PC-9 (cell line): ENCODE measurements around the gene FAM47E. TPM values are rescaled to one million over a fixed set of nuclear protein-coding genes. Genes with fewer than 3 reads are reported as not detected.

Experiments
- BruUV-seq: library from RNA; stranded (reverse); fragments of 400-500 nt; replicated peaks from 2 replicates; lab custom pipeline; 2021; lab: Mats Ljungman, UMichigan
- CTCF ChIA-PET: fragments of 300-600 bp; sonication (Branson Sonifier 250); formaldehyde crosslinking; loops from one replicate; lab custom pipeline; 2022; ENCODE audit warnings: antibody characterized with exemption; lab: Charles Lee
- POLR2A ChIA-PET: fragments of 300-600 bp; sonication (Branson Sonifier 250); formaldehyde crosslinking; loops from one replicate; lab custom pipeline; 2022; ENCODE audit warnings: antibody characterized with exemption; ENCODE audit not compliant: unreplicated experiment; lab: Charles Lee
- DNase-seq, 2 experiments: peaks; one replicate each; pipeline versions ENCODE4 v3.0.0 to v3.0.0-alpha.2; 2015 to 2022; ENCODE audit warnings: mixed read lengths in 1 of 2
- H2AFZ ChIP-seq: fragments of 200-600 bp; sonication (generic); 2 replicates; pipeline ENCODE4 v1.8.1; 2017; ENCODE audit warnings: antibody characterized with exemption
- H3F3A ChIP-seq: fragments of 200-600 bp; sonication (generic); 2 replicates; pipeline ENCODE4 v1.8.1; 2017; ENCODE audit warnings: antibody characterized with exemption, mild to moderate bottlenecking, low read depth; ENCODE audit not compliant: insufficient read depth
- H3K27ac ChIP-seq: fragments of 200-600 bp; sonication (generic); 2 replicates; pipeline ENCODE4 v1.6.1; 2016; ENCODE audit warnings: mixed run types
- H3K27me3 ChIP-seq: fragments of 200-600 bp; sonication (generic); 2 replicates; pipeline ENCODE4 v1.6.1; 2016; ENCODE audit warnings: low read depth, mixed run types; ENCODE audit not compliant: insufficient read depth
- H3K36me3 ChIP-seq: fragments of 200-600 bp; sonication (generic); 2 replicates; pipeline ENCODE4 v1.6.1; 2016; ENCODE audit warnings: low read depth, mixed run types
- H3K4me1 ChIP-seq: fragments of 200-600 bp; sonication (generic); replicated peaks from 2 replicates; pipeline ENCODE4 v1.6.1; 2016; ENCODE audit warnings: mixed run types; ENCODE audit not compliant: insufficient read depth
- H3K4me2 ChIP-seq: fragments of 200-600 bp; sonication (generic); 2 replicates; pipeline ENCODE4 v1.6.1; 2017; ENCODE audit warnings: mixed run types
- H3K4me3 ChIP-seq: fragments of 200-600 bp; sonication (generic); 2 replicates; pipeline ENCODE4 v1.6.1; 2016; ENCODE audit warnings: mixed run types
- H3K79me2 ChIP-seq: fragments of 200-600 bp; sonication (generic); 2 replicates; pipeline ENCODE4 v1.6.1; 2017; ENCODE audit warnings: low read depth, mixed run types
- H3K9me2 ChIP-seq: fragments of 200-600 bp; sonication (generic); 2 replicates; pipeline ENCODE4 v1.8.1; 2017; ENCODE audit warnings: mild to moderate bottlenecking; ENCODE audit not compliant: insufficient read depth
- H3K9me3 ChIP-seq: fragments of 200-600 bp; sonication (generic); 2 replicates; pipeline ENCODE4 v1.8.1; 2016; ENCODE audit warnings: low read depth; ENCODE audit not compliant: insufficient read depth
- H4K20me1 ChIP-seq: fragments of 200-600 bp; sonication (generic); 2 replicates; pipeline ENCODE4 v1.8.1; 2017; ENCODE audit not compliant: insufficient read depth
- CTCF ChIP-seq: fragments of 200-600 bp; sonication (generic); conservative IDR thresholded peaks from 2 replicates; pipeline ENCODE4 v1.6.1; 2017; ENCODE audit warnings: mixed run types, antibody characterized with exemption, mild to moderate bottlenecking, moderate library complexity
- EZH2 ChIP-seq: fragments of 200-600 bp; sonication (generic); IDR thresholded peaks from 2 replicates; pipeline ENCODE4 v1.8.0; 2017; ENCODE audit warnings: antibody characterized with exemption, low read depth
- intact Hi-C: fragments of 100-400 bp; cut with micrococcal nuclease; formaldehyde crosslinking; loops from one replicate; pipeline ENCODE4 v1.10.0; 2022; ENCODE audit not compliant: unreplicated experiment
- total RNA-seq: library from RNA; stranded (reverse); gene quantifications from 2 replicates; pipeline ENCODE4 v1.2.3, GENCODE V29; 2021

FAM47E gene
- total RNA-seq, 1 experiment from 2014 or later, result 2.2 TPM

GRCh38 chr4:76205476-76205875 is 46.0 kb upstream of the FAM47E start:
- no peak overlapping the region for H2AFZ ChIP-seq
- H3K36me3 ChIP-seq, result 0 out of 2 replicates have a peak, but pooled peaks cover 7% of the 10 kb centered on the region
- intact Hi-C loops, result no loop called here
- no peaks in the 10 kb centered on the region for H3K9me2 ChIP-seq
- no peaks in the 10 kb centered on the region; the same call in 1 of the 2 replicates for H3F3A ChIP-seq
- ChIA-PET CTCF (no interaction called here), POLR2A (no interaction called here)
- DNase-seq, result no peak
- H3K79me2 ChIP-seq, result peaks cover 75% of the 10 kb centered on the region
- H3K4me1 ChIP-seq, result peaks cover 18% of the 10 kb centered on the region; the same call in 1 of the 2 replicates
- no peaks in the 10 kb centered on the region for H3K27me3 ChIP-seq
- H3K9me3 ChIP-seq, result no peaks in the 10 kb centered on the region
- no peak overlapping the region for H3K4me2 ChIP-seq
- no peaks in the 10 kb centered on the region for H4K20me1 ChIP-seq
- no peak overlapping the region for H3K4me3 ChIP-seq
- no peak overlapping the region for H3K27ac ChIP-seq
- no TSS peak for BruUV-seq
- TF ChIP-seq EZH2 (no peak), CTCF (no peak)

GRCh38 chr4:76206222-76206942 is 45.1 kb upstream of the FAM47E start:
- Histone ChIP-seq H3K4me3 (no peak overlapping the region), H3K27ac (no peak overlapping the region), H3K4me2 (no peak overlapping the region), H3K9me2 (no peaks in the 10 kb centered on the region), H3K27me3 (no peaks in the 10 kb centered on the region), H4K20me1 (no peaks in the 10 kb centered on the region), H3K4me1 (peaks cover 14% of the 10 kb centered on the region), H3F3A (no peaks in the 10 kb centered on the region; the same call in 1 of the 2 replicates), H2AFZ (no peak overlapping the region), H3K9me3 (no peaks in the 10 kb centered on the region), H3K36me3 (0 out of 2 replicates have a peak, but pooled peaks cover 11% of the 10 kb centered on the region), H3K79me2 (peaks cover 75% of the 10 kb centered on the region)
- POLR2A ChIA-PET, result no interaction called here
- CTCF ChIA-PET, result no interaction called here
- intact Hi-C loops, result no loop called here
- TF ChIP-seq CTCF, result no peak
- no peak for TF ChIP-seq EZH2
- no TSS peak for BruUV-seq
- DNase-seq, result no peak

GRCh38 chr4:76207549-76207948 is 44.0 kb upstream of the FAM47E start:
- no peak for DNase-seq
- H2AFZ ChIP-seq, result no peak overlapping the region
- H3K79me2 ChIP-seq, result peaks cover 78% of the 10 kb centered on the region
- no peaks in the 10 kb centered on the region for H3K9me2 ChIP-seq
- peaks cover 2% of the 10 kb centered on the region; the same call in 1 of the 2 replicates for H3F3A ChIP-seq
- H3K9me3 ChIP-seq, result no peaks in the 10 kb centered on the region
- H4K20me1 ChIP-seq, result no peaks in the 10 kb centered on the region
- H3K27me3 ChIP-seq, result no peaks in the 10 kb centered on the region
- H3K4me1 ChIP-seq, result peaks cover 23% of the 10 kb centered on the region
- intact Hi-C loops, result no loop called here
- H3K4me3 ChIP-seq, result no peak overlapping the region
- 0 out of 2 replicates have a peak, but pooled peaks cover 11% of the 10 kb centered on the region for H3K36me3 ChIP-seq
- H3K4me2 ChIP-seq, result no peak overlapping the region
- ChIA-PET POLR2A (no interaction called here), CTCF (no interaction called here)
- no peak for TF ChIP-seq EZH2
- no peak for TF ChIP-seq CTCF
- BruUV-seq, result no TSS peak
- H3K27ac ChIP-seq, result no peak overlapping the region
